IPS-NIHi7 (cell line): Measurements from ENCODE around the gene HLCS.

Source experiments
- DNase-seq: peaks from one replicate; pipeline ENCODE4 v3.0.0; 2012; ENCODE audit warnings: mixed read lengths; ENCODE audit errors: extremely low spot score

The HLCS gene

DNA sequence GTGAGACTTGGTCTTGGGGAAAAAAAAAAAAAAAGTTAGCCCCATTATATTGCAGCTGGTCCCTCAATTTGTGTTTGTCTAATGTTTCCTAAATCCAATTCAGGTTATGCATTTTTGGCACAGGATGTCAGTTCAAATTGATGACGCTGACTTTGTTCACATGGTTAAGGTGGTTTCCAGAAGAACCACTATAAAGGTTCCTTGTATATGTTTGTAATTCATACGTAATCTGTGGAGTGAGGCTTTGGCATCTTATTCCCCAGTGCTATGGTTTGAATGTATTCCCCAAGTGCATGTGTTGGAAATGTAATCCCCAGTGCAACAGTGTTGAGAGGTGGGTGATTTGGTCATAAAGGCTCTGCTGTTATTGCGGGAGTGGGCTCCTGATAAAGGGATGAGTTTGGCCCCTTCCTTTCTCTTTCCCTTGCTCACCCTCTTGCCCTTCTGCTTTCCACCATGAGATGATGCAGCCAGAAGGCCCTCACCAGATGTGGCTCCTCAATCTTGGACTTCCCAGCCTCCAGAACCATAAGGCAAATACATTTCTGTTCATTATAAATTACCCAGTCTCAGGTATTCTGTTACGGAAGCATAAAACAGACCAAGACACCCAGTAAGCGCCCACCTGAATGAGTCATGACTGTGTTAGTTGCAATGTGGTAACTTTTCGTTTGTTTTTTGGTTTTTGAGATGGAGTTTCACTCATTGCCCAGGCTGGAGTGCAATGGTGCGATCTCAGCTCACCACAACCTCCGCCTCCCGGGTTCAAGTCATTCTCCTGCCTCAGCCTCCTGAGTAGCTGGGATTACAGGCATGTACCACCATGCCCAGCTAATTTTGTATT is 19.5 kb upstream of the HLCS start:
- DNase-seq: no peak

DNA sequence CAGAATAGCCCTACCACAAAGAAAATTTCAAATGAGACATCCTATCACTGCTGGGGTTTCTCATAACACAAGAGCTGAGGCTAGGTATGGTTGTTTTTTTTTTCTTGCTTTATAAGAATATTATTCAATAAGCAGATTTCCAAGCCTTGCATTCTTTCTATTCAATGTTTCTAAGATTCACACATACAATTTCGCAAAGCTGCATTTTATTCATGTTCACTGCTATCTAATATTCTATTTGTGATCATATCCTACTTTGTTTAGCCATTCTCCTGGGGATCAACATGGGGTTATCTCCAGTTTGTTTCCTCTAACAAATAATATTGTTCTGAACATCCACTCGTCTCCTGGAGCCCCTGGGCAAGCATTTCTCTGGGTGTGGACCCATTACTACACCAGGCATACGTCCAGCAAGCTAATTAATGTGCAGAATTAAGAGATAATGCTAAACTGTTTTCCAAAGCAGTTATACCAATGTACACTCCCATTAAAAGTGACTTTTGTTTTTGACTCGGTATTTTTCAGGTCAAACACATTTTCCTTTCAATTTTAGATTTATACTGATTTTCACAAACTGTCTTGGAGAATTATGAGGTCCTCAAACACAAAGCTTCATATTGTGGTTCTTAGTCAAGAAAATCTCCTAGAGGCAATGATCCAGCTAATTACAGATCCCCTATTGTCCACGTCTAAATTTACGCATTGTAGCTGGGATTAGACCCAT is 15.7 kb upstream of the HLCS start:
- no peak for DNase-seq

DNA sequence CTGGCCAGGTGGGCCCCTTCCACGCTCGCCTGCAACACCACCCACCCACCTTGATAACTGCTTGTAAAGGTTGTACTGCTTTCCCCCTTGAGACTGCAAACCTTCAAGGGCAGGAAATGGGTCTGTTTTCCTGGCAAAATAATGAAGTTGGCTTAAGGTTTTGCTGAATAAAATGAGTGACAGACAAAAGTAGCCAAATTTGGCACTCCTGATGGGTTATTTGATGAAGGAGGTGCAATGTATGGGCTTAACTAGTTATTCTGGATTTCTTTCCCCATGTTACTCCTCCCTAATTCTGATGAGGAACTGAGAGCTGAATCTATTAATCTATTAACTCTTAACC is 14.6 kb upstream of the HLCS start:
- DNase-seq: no peak

DNA sequence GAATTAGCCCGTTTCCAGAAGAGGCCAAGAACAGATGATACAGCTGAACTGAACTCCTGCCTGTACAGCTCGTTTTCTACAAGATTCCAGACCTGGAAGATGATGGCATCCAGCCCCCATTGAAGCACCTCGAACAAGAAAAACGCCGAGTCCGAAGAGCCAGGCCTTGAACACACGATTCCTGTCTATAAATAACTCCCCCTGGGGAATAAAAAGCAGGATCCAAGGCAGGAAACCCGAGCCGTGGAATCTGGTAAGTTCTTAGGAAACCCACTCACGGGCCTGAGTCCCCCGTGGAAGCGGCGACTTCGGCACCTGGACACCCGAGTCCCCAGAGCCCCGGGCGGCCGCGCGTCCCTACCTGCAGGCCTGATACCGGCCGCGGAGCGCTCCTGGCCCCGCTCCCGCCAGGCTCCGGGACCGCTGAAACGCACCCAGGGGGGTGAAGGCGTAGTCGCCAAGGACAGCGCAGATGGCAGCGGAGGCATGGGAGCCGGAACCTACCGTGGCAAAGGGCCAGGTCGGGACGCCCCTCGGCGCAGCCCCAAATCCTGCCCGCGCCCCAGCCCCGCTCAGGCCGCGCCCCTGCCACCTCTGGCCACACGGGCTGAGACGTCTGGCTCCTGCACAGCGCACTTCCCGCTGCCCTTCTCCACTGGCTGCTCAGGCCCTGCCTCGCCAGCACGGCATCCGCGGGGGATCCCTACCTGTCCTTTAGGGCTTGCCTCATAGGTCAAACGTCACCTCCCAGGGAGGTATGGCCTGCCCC is 14.0 kb upstream of the HLCS start:
- peak; percentile 22 for DNase-seq

DNA sequence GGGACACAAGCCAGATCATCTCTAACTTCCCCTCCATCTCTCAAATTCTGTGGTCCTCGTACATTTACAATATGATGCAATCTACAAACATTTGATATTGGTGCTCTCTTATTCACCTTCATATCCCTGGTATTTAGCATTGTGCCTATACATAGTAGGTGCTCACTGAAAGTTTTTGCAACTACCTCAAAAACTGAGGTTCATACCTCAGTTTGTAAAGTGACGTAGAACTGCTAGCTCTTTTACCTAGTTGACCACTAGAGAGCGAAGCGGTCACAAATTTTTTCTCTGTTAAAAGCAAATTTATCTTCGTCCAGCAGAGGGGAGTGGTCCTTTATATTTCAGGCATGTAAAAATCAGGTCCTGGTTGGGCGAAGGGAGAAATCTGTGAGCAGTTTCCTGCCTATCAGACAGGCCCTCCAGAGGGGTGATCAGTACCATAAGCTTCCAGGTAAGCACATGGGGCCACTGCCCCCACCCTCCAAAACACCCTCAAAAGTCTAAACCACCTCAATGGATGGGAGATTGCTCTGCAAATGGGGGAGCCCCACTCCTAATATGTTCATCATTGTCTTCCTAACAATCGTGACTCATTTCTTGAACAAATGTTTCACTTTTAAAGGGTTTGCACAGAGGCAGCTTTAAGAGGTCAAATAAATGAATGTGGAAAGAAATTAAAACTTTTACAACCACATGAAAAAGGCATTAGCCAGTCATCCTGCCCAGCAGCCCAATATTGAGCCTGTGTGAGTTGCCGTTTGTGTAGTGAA is 10.6 kb upstream of the HLCS start:
- peak; percentile 55 for DNase-seq

DNA sequence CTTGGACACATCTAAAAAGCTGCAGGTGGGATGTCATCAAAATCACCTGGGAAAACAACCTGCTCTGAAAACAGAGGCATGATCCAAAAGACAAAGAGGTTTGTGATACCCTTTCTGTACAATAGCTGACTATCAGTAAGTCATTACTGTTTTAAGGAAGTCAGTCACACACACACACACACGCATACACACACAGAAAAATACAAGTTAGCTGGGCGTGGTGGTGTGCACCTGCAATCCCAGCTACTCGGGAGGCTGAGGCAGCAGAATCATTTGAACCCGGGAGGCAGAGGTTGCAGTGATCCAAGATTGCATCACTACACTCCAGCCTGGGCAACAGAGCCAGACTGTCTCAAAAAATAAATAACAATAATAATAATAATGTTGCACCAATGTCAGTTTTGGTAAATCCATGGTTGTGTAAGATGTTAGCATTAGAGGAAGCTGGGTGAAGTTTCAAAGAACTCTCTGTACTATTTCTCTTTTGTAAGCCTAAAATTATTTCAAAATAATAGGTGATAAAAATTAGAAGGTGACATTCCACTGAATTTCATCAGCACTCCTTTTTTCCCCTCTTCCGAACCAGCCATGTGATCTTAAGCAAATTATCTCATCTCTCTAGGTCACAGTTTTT is 9.9 kb upstream of the HLCS start:
- DNase-seq: no peak

DNA sequence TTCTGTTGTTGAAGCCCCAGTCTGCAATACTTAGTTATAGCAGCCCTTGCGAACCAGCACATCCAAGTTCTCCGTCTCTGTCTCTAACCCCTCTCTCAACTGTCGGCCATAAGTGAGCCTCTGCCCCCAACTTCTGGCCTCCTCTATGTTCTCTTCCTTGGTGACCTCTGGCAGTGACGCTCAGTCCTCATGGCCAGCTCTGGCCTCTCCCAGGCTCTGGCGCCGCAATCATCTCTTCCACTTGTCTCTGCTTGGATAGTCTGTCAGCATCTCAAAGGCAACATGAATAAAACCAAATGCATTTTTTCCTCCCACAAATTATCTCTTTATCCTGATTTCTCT is 8.4 kb upstream of the HLCS start:
- no peak for DNase-seq

DNA sequence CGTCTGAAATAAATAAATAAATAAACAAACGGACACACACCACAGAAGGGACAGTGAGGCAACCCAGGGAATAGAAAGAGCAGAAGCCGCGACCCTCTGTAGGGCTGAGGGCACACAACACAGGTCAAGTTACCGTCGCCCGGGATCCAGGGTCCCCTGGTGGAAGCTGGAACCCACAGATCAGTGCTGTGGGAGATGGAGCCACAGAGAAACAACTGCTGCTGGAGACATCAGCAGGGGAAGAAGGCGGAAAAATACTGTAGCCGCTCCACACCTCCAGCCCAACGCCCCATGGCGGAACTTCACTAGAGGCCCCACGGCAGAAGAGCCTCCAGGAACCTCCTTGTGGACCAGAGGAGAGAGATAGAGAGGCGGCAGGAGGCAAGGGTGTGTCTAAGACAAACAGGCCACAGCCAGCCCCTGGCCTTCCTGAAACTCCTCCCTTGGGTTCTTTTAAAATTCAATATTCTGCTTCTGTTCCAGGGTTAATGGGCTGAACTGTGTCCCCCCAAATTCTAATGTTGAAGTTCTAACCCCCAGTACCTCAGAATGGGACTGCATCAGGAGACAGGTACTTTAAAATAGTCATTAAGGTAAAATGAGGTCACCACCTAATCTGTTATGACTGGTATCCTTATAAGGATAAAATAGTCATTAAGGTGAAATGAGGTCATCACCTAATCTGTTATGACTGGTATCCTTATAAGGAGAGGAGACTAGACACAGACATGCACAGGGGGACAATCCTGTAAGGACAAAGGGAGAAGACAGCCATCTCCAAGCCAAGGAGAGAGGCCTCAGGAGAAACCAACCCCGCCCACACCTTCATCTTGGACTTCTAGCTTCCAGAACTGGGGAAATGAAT is 7.7 kb upstream of the HLCS start:
- no peak for DNase-seq

DNA sequence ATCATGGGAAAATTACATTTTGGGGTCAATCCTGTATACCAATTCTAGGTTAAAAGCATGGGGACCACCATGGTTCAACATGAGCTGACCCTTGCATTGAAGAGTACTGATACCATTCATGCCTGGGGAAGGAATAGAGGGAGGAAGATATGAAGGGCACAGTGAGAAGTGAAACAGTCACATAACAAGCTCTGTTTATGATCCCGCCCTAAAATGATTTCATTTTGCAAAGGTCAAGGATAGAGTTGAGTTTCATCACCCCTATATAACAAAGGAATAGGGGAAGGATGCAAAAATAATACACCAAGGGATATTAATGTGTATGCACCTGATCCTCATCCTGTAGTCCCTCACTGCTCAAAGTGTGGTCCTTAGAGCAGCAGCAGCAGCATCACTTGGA is 2.5 kb upstream of the HLCS start:
- no peak for DNase-seq

DNA sequence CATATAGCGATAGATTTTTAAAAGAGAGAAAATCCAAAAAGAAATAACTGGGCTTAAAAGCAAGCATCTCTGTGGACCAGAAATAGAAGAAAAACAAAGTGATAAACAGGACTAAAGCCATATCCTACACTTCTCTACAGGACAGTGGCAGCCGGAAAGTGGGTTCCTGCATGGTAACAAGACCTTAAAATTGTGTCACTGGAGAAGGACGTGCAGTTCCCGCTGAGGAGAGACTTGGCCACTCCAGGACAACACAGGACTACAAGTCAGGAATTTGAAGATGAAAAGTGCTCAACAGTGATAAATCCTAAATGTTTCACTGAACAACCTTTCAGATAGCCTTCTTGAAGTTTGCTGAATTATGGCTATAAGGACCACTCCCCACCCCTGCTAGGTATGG is 1.9 kb upstream of the HLCS start:
- no peak for DNase-seq

DNA sequence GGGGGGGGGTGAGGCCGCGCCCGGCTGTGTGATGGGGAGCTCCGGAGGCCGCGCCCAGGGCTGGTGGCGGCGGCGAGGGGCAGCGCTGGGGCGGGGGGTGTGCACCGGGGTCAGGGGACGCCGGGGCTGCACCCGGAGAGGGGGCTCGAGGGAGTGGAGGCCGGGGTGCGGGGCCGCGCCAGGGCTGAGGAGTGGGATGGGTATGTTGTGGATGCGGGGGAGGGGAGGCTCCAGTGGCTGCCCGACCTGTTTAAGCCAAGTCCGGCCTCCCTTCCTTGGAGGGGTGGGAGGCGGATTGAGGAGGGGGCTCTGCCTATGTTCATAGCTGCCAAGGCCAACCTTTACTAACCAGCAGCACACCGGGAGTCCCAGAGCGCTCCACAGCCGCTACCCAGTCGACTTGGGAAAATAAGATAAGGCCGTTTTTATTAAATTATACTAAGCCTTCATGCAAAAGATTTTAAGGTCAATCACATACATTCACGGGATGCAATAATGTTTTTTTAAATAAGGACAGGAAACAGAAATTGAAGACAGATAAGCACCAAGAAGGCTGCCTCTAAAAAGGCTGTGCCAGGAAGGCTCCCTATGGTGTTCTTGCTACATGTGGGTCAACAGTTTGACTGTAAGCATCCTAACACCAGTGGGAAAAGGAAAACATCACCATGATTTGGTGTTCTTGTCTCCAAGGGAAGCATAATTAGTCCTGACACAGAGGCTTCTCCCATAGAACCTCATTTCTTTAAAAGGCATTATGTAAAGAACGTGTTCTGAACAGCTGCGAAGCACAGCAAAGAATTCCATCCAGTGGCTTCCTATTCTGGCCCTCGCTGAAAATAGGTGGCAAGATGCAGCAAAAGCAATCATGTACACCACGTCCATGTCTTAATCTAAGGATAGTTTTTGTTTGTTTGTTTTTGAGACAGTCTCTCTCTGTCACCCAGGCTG is 626 bp upstream of the HLCS start:
- DNase-seq: no peak

DNA sequence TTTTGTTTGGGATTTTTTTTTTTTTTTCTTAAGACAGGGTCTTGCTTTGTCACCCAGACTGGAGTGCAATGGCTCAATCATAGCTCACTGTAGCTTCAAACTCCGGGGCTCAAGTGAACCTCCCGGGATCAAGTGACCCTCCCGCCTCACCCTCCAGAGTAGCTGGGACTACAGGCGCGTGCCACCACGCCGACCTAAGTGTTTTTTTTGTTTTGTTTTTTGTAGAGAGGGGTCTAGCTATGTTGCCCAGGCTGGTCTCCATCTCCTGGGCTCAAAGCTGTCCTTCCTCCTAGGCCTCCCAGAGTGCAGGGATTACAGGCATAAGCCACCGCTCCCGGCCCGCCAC is 776 bp downstream of the HLCS start:
- no peak for DNase-seq

DNA sequence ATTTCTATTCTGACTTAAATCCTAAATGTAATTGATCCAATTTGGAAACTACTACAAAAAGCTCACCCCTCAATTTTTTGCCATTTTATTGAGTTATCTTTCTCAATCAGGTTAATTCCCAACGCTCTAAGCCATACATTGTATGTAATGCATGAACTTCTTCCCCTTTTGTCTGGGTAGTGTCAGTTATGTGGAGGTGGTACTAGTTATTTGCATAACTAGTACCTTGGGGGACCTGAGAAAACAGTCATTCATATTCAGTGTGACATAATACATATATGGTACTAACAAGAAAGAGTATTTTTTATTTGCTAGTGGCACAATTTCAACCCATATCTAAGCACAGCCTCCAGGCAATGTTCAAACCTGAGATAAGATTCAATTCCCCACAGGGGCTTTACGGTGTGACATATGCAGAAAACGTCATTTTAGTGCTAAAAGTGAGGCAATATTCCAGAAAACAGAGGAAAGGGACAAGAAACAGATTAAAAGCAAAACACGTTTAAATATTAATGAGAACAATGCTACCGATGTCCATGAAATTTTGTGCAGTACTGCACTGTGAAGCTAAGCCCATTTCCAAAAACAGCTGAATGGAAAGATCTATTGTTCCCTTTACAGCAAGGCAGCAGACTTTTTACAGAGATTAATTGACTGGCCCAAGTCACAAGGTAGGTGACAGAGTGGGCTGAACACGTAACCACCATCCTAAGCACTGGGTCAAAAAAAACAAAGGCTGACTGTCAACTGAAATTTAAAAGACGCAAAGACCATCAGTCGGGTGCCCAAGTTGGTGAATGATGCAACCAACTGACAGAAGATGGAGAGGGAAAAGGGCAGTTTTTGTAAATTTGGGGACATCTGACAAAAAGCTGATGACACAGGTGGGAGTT is 1.4 kb downstream of the HLCS start:
- no peak for DNase-seq

DNA sequence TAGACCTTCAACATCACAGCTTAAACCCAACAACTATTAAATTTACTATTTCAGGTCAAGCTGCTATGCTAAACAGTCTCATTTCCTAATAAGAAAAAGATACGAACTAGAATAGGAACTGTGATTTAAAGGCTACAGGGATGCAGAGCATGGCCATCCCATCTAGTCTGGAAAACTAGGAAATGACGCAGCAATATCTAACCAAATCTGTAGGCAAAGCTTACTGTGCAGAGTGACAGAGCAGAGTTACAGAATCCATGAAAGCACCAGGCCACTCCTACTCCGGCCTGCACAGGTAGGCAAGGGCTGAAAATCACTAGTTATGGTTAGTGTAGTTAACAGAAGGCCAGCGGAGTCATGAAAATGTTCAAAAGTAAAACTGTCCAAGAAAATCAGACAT is 2.1 kb downstream of the HLCS start:
- no peak for DNase-seq

DNA sequence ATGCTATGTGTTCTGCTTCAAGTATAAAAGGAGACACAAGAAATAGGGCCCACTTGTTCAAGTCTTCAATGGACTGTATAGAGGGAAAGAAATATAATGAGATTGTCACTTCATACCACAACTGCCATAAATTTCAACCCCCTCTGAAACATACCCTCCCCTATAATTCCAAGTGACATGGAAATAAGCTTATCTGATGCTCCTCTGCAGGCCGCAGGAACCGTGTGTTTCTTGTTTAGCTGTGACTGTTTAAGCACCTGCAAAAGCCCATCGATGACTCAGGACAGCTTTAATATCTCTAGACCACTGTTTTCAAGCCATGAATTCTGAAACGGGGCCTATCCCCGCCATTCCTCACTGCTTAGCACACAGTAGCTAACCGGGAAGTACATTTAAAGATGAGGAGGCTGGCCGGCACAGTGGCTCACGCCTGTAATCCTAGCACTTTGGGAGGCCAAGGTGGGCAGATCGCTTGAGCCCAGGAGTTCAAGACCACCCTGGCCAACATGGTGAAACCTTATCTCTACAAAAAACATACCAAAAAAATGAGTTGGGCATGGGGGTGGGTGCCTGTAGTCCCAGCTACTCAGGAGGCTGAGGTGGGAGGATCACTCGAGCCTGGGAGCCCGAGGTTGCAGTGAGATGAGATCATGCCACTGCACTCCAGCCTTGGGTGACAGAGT is 4.2 kb downstream of the HLCS start:
- DNase-seq: no peak

DNA sequence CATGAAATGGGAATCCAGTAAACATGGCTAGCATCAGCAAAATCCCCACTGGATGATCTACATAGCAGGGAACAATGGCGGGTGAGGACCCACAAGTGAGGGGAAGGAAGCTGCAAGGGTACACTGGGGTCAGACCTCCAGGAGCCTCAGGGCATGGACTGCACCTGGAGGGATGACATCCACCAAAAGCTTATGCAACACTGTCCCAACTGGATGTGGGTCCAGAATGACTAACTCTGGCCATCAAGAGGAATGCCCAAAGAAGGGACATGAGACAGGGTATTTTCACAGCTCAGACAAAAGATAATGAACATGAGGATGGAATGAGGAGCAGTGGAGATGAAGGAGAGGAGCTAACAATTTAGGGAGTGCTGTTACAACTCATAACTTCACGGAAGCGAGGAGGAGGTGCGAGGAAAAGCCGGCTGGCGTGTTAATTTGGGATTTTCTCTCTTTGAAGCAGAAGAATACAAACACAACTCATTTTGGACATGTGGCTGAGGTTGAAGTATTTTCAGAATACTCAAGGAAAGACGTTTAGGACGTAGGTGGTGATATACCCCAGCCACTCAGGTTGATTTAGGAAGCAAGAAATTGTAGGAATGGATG is 5.7 kb downstream of the HLCS start:
- no peak for DNase-seq

DNA sequence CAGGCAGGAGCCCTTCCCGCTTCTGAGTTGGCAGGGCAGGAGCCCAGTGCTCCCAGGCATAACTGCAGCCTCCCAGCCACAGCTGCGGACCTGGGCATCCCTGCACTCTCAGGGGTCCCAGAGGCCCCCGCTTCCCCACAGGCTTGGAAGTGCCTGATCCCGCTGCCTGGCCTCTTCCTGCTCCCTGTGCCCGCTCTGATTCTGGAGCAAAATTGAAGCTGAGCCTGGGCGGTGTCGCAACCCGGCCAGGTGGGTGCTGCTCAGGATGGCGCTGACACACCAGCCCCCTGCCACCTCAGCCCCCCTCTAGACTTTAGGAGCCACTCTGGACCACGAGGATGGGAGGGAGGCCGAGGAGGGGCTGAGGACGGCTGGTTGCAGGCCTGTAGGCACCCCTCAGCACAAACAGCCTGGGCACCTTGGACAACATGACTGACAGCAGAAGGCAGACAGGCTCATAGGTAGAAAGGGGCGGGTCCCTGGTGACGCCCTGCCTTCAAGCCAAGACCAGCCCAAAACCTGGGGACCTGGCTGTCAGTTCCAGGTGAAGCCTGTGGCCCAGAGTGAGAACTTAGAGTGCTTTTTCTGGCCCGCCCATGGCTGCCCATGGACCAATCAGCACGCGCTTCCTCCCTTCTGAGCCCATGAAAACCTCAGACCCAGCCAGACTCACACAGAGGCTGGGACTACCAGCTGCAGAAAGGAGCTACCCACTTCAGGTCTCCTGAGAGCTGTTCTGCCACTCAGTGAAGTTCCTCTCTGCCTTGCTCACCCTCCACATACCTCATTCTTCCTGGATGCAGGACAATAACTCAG is 7.2 kb downstream of the HLCS start:
- DNase-seq: peak; percentile 21
